HepG2 (cell line): ENCODE results near the gene TNPO3. TPM values are rescaled to one million over a fixed set of nuclear protein-coding genes. Genes with fewer than 3 reads are reported as not detected.
A peak's percentile ranks its signal among the peaks of the same experiment; 100 is the strongest.

Source experiments
- KLF11 ChIP-seq: IDR thresholded peaks from 2 replicates; pipeline ENCODE4 v1.6.1; 2016; ENCODE audit warnings: missing compliant biosample characterization
- SALL1 ChIP-seq: sonication (generic); formaldehyde crosslinking; IDR thresholded peaks from 2 replicates; pipeline ENCODE4 v1.8.0; 2022; ENCODE audit warnings: mild to moderate bottlenecking, missing genetic modification reagents
- SETDB1 ChIP-seq: sonication (generic); formaldehyde crosslinking; IDR thresholded peaks from 2 replicates; pipeline ENCODE4 v1.5.1; 2020; ENCODE audit warnings: missing genetic modification reagents, mild to moderate bottlenecking, borderline replicate concordance
- SSRP1 ChIP-seq: IDR thresholded peaks from 2 replicates; pipeline ENCODE4 v1.6.1; 2016; ENCODE audit warnings: control low read depth
- ZBTB3 ChIP-seq: sonication (generic); formaldehyde crosslinking; IDR thresholded peaks from 2 replicates; pipeline ENCODE4 v1.4.0; 2020; ENCODE audit warnings: low read depth, mild to moderate bottlenecking, moderate library complexity, missing genetic modification reagents, borderline replicate concordance
- polyA plus RNA-seq, 8 experiments: library from polyadenylated mRNA; depleted of rRNA in 3 of 8; stranded (reverse) in 7 of 8; unstranded in 1 of 8; fragments of >200 nt; fragmentation: Illumina TruSeq in 4 of 8; extraction: Trizol in 4 of 8; gene quantifications; 2 replicates each; pipeline versions ENCODE4 v1.2.1 to v1.2.3, GENCODE V29; 2011 to 2016; ENCODE audit warnings: low read depth in 4 of 8, missing spikeins in 1 of 8, mixed read lengths in 1 of 8; ENCODE audit not compliant: insufficient read depth in 1 of 8
- total RNA-seq, 5 experiments: library from RNA; depleted of rRNA; stranded (reverse); fragments of >200 nt; fragmentation: Illumina TruSeq; extraction: Trizol; gene quantifications; 2 replicates each; pipeline ENCODE4 v1.2.3, GENCODE V29; 2016; ENCODE audit warnings: low read depth in 1 of 5
- TF ChIP-seq, protein P1 (sequence below): sonication (generic); formaldehyde crosslinking; IDR thresholded peaks from 2 replicates; pipeline ENCODE4 v1.5.1; 2020; ENCODE audit warnings: missing genetic modification reagents, mild to moderate bottlenecking, borderline replicate concordance
- TF ChIP-seq, protein P2 (sequence below): sonication (generic); formaldehyde crosslinking; IDR thresholded peaks from 2 replicates; pipeline ENCODE4 v1.5.0; 2020; ENCODE audit warnings: mild to moderate bottlenecking, missing genetic modification reagents, moderate library complexity
- TF ChIP-seq, protein P3 (sequence below): sonication (generic); formaldehyde crosslinking; IDR thresholded peaks from 2 replicates; pipeline ENCODE4 v1.4.0; 2020; ENCODE audit warnings: missing genetic modification reagents

The TNPO3 gene
- total and polyA plus RNA-seq, 2 of the 13 experiments (the other 11 are each of a cell fraction or from before 2014, with no cell fraction given) = 23.8 to 44.6 TPM

DNA sequence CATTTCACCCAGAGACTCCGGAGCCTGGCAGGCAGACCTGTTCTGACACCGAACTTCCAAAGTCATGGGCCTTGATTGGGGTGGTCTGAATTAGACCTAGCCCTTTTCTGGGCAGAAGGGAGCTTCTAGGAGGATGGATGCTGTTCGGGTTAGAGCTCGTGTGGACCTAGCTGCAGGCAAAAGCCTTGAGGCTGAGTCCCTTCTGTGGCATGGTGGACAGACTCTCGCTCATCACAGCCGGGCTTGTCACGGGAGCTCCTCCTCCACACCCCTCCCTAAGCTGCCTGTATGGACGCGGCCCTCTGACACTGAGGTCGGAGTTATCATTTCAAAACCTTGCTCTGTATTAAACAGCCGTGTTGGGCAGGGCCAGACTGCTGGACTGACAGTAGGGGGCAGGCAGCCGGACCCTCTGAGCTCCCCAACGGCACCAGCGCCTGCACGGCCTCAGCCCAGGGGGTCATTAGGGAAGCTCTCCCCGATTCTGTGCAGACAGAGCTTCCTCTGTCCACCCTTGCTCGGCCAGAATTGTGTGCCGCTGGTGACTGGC is 115.0 kb downstream of the TNPO3 start (continued):
- TF ChIP-seq, protein P1, sequence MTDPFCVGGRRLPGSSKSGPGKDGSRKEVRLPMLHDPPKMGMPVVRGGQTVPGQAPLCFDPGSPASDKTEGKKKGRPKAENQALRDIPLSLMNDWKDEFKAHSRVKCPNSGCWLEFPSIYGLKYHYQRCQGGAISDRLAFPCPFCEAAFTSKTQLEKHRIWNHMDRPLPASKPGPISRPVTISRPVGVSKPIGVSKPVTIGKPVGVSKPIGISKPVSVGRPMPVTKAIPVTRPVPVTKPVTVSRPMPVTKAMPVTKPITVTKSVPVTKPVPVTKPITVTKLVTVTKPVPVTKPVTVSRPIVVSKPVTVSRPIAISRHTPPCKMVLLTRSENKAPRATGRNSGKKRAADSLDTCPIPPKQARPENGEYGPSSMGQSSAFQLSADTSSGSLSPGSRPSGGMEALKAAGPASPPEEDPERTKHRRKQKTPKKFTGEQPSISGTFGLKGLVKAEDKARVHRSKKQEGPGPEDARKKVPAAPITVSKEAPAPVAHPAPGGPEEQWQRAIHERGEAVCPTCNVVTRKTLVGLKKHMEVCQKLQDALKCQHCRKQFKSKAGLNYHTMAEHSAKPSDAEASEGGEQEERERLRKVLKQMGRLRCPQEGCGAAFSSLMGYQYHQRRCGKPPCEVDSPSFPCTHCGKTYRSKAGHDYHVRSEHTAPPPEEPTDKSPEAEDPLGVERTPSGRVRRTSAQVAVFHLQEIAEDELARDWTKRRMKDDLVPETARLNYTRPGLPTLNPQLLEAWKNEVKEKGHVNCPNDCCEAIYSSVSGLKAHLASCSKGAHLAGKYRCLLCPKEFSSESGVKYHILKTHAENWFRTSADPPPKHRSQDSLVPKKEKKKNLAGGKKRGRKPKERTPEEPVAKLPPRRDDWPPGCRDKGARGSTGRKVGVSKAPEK (CRISPR knock-in tag) = peak; percentile 31; the same call in 1 of the 2 replicates
- TF ChIP-seq ZBTB3 = 0 out of 2 replicates have a peak, but pooled peaks have one; percentile 38
- no peak for TF ChIP-seq SSRP1 (CRISPR knock-in tag)
- TF ChIP-seq SALL1 = 0 out of 2 replicates have a peak, but pooled peaks have one; percentile 16
- no peak for TF ChIP-seq KLF11 (CRISPR knock-in tag)
- TF ChIP-seq, protein P2, sequence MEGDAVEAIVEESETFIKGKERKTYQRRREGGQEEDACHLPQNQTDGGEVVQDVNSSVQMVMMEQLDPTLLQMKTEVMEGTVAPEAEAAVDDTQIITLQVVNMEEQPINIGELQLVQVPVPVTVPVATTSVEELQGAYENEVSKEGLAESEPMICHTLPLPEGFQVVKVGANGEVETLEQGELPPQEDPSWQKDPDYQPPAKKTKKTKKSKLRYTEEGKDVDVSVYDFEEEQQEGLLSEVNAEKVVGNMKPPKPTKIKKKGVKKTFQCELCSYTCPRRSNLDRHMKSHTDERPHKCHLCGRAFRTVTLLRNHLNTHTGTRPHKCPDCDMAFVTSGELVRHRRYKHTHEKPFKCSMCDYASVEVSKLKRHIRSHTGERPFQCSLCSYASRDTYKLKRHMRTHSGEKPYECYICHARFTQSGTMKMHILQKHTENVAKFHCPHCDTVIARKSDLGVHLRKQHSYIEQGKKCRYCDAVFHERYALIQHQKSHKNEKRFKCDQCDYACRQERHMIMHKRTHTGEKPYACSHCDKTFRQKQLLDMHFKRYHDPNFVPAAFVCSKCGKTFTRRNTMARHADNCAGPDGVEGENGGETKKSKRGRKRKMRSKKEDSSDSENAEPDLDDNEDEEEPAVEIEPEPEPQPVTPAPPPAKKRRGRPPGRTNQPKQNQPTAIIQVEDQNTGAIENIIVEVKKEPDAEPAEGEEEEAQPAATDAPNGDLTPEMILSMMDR (CRISPR knock-in tag) = peak; percentile 54
- no peak for TF ChIP-seq SETDB1 (CRISPR knock-in tag)
- TF ChIP-seq, protein P3, sequence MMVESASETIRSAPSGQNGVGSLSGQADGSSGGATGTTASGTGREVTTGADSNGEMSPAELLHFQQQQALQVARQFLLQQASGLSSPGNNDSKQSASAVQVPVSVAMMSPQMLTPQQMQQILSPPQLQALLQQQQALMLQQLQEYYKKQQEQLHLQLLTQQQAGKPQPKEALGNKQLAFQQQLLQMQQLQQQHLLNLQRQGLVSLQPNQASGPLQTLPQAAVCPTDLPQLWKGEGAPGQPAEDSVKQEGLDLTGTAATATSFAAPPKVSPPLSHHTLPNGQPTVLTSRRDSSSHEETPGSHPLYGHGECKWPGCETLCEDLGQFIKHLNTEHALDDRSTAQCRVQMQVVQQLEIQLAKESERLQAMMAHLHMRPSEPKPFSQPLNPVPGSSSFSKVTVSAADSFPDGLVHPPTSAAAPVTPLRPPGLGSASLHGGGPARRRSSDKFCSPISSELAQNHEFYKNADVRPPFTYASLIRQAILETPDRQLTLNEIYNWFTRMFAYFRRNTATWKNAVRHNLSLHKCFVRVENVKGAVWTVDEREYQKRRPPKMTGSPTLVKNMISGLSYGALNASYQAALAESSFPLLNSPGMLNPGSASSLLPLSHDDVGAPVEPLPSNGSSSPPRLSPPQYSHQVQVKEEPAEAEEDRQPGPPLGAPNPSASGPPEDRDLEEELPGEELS (CRISPR knock-in tag) = no peak
- TF ChIP-seq, all 625 proteins: peak for 12
